GM11168 (cell line): Measurements from ENCODE around the gene DLG1.
"Not testable (repeated sequence)": the region's sequence is repeated elsewhere in the genome, so short reads cannot be mapped to it uniquely, and the experiment has no call there.

Experiments
- in situ Hi-C: fragments of 300-500 bp; cut with MboI; formaldehyde crosslinking; loops from one replicate; pipeline ENCODE4 v1.12.0; 2022; ENCODE audit warnings: low sequenced_read_pairs; ENCODE audit not compliant: unreplicated experiment

Gene DLG1

GRCh38 chr3:197135212-197135611, 163.2 kb downstream of the DLG1 start:
- in situ Hi-C loops: no loop called here

GRCh38 chr3:197132916-197133530, 165.4 kb downstream of the DLG1 start:
- in situ Hi-C loops: no loop called here

GRCh38 chr3:197125636-197126035, 172.8 kb downstream of the DLG1 start:
- in situ Hi-C loops: no loop called here

- in situ Hi-C loops: no loop called here
Measured at GRCh38 chr3:197124713-197125112, 173.7 kb downstream of the DLG1 start.

- in situ Hi-C loops: no loop called here
Measured at GRCh38 chr3:197122394-197122793, 176.0 kb downstream of the DLG1 start.

- in situ Hi-C loops: no loop called here
Measured at GRCh38 chr3:197117114-197117513, 181.3 kb downstream of the DLG1 start.

GRCh38 chr3:197114007-197114406, 184.4 kb downstream of the DLG1 start:
- in situ Hi-C loops: no loop called here

- in situ Hi-C loops: no loop called here
Measured at GRCh38 chr3:197111685-197112084, 186.7 kb downstream of the DLG1 start.

GRCh38 chr3:197105786-197106185, 192.6 kb downstream of the DLG1 start:
- in situ Hi-C loops: no loop called here

- in situ Hi-C loops: no loop called here
Measured at GRCh38 chr3:197104738-197105137, 193.7 kb downstream of the DLG1 start.

GRCh38 chr3:197103766-197104165, 194.6 kb downstream of the DLG1 start:
- in situ Hi-C loops: no loop called here

- in situ Hi-C loops: no loop called here
Measured at GRCh38 chr3:197093871-197094270, 204.5 kb downstream of the DLG1 start.

GRCh38 chr3:197088370-197088769, 210.0 kb downstream of the DLG1 start:
- in situ Hi-C loops: no loop called here

- in situ Hi-C loops: no loop called here
Measured at GRCh38 chr3:197085137-197085536, 213.3 kb downstream of the DLG1 start.

GRCh38 chr3:197083486-197083885, 214.9 kb downstream of the DLG1 start:
- in situ Hi-C loops: no loop called here

- in situ Hi-C loops: no loop called here
Measured at GRCh38 chr3:197082871-197083270, 215.5 kb downstream of the DLG1 start.

- in situ Hi-C loops: no loop called here
Measured at GRCh38 chr3:197080344-197080743, 218.1 kb downstream of the DLG1 start.

GRCh38 chr3:197076415-197076814, 222.0 kb downstream of the DLG1 start:
- in situ Hi-C loops: no loop called here

- in situ Hi-C loops: no loop called here
Measured at GRCh38 chr3:197068077-197068476, 230.3 kb downstream of the DLG1 start.

- in situ Hi-C loops: no loop called here
Measured at GRCh38 chr3:197064771-197065170, 233.6 kb downstream of the DLG1 start.

GRCh38 chr3:197062446-197062845, 236.0 kb downstream of the DLG1 start:
- in situ Hi-C loops: no loop called here

- in situ Hi-C loops: not testable (repeated sequence)
Measured at GRCh38 chr3:197051637-197052036, 246.8 kb downstream of the DLG1 start.

- in situ Hi-C loops: no loop called here
Measured at GRCh38 chr3:197050511-197050910, 247.9 kb downstream of the DLG1 start.
